ENCODE data around the gene MXD3.
"Not testable (repeated sequence)": the region's sequence is repeated elsewhere in the genome, so short reads cannot be mapped to it uniquely, and the experiment has no call there.

The MXD3 gene, protein sequence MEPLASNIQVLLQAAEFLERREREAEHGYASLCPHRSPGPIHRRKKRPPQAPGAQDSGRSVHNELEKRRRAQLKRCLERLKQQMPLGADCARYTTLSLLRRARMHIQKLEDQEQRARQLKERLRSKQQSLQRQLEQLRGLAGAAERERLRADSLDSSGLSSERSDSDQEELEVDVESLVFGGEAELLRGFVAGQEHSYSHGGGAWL

DNA sequence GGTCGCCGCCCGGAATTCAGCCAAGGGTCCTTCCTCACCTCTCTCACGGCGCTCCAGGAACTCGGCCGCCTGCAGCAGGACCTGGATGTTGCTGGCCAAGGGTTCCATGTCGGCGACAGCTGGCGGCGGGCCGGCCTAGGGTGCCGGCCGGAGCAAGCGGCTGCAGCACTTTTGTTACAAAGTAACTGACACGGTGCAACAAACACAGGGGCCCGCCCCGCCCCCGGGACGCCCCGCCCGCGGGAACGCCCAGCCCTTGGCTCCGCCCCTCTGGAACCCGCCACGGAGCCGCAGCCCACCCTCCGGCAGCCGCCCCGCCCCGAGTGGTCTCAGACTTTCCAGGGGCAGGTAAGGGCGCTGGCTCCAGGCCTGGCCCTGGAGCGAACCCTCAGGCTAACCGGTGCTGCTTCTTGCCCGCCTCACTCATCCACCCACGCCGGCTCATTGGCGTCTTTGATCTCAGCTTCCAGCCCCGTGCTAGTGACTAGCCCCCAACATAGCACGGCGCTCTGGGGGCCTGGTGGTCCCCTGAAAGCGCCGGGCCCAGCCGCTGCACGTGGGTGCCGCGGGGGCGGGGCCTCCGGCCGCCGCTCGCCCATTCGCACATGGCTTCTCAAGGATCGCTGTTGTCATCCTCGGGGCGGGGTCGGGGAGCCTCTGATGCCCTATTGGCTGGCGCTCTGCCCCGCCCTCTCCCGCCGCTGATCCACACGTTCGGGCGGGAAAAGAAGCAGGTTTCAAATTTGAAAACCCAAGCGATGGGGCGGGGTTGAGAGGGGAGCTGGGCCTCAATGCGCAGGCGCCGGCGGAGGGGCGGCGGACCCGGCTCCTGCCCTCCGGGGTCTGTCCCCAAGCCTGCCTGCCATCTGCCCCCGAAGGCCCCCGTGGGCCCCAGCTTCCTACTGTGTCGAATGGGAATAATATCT is at the start of gene MXD3:
Gene MXD3 (minus strand): TSS at position 176 of the 926 bp plus-strand sequence. CDS start 68 bp downstream, at position 108.
- DNase-seq = peak; percentile 55

DNA sequence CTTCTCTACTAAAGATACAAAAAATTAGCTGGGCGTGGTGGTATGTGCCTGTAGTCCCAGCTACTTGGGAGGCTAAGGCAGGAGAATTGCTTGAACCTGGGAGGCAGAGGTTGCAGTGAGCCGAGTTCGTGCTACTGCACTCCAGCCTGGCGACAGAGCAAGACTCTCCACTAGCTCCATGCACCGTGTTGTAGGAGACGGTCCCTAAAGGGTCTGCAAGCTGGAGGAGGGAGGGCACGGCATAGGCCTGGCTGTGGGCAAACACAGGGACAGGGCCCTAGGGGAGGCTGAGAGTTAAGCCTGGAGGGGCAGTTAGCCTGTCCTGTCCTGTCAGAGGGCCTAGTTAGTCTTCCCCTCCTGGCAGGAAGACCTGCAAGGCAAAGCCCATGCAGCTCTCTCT is 49.0 kb upstream of the MXD3 start:
- DNase-seq = not testable (repeated sequence)

DNA sequence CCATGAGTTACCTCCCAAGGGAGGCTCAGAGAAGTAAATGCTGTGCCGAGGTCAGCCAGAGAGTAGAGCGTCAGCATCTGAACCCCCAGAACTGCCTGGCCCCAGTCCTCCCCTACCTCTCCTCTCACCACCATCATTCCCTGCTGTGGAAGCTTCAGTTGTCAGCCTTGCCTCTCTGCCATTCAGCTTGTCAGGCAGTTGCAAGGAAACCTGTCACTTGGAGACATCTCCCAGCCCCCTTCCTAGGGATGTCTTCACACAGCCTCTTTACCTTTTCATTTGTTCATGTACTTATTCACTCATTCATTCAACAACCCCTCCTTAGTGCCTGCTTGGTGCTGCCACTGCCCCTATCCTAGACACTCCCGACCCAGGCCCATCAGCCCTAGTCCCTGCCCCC is 48.2 kb upstream of the MXD3 start:
- no peak for DNase-seq

DNA sequence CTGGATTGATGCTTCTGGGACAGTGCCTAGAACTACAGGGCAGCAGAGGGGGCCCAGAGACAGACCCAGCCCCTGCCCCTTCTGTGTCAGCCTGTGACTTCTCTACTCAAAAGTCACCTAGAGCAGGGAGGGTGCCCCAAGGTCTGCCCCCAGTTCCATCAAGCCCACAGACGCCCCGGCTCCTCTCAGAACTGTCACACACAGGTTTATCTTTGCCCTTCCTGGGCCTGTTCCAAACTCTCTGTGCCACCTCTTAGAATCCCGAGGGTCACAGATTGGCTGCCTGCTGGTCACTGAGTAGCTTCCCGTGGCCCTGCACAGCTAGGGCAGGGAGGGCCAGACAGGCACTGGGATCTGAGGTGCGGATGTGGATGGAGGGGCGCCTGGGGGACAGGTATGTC is 47.8 kb upstream of the MXD3 start:
- DNase-seq = no peak

DNA sequence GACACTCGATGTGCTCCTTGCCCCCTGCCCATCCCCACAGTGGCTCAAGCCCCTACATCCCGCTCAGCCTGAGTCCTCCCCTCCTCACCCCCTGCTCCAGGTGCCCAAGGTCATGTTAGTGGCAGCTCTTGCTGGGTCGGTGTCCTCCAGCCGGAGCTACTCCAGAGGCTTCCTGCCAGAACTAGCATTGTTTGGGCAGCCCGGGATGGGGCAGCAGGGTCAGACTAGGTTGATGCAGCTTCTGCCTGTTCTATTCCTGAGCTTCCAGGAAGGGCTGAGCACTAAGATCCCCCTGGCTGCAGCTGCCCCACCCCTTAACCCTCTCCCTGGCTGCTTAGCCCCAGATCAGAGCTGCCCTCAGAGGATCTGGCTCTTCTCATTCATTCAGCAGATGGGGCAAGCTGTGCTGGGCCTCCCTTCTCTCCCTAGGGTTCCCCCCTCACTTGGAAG is 46.7 kb upstream of the MXD3 start:
- DNase-seq = no peak

DNA sequence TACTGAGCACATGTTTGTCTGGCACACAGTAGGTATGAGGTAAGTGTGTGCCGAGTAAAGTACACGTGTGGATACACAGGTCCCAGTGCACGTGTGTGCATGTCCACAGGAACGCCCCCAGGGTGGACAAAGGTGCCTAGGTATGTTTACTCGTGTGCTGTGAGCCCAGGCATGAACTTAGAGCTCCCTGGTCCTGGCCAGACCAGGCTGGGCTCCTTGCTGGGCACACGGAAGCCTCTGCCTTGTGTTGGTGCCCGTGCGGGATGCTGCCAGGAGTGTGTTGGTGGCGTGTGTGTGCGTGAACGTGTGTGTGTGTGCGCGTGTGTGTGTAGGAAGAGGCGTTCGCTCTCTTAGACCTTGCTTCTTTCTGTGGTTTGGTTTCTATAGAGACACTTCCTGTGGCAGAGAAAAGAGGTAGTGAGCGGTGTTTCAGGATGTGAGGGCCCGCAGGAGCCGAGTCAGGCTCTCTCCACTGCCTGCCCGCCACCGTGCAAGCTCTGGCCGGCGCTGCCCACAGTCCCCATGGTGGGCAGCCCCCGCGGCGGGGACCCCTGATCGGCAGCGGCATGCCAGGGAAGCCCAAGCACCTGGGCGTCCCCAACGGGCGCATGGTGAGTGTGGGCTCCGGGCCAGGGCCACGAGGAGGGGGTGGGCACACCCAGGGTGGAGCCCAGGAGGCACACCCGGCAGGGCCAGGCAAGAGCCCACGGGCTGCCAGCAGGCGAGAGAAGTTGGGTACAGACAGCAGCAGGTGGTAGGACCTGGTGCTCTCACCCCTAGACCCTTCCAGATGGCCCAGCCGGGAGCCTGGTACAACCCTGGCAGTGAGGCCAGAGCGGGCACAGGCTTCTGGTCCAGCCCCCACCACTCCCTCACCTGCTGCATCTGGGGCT is 46.0 kb upstream of the MXD3 start, which contains the start of gene RGS14:
Gene RGS14 (plus strand): TSS at position 466 of the 893 bp plus-strand sequence. CDS start 101 bp downstream, at position 567.
- DNase-seq = no peak

DNA sequence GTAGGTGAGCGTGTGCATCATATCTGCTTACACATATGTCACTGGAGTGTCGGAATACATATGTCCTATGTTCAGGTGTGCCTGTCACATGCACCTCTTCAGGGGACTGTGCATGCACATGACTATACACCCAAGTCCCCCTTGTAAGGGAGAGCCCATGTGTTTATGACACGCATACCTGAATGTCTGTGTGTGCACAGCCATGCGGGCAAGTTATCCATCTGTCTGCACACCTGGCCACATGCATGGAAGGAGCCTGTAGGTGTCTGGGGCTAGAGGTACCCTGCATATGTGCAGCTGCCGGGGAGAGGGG is 45.4 kb upstream of the MXD3 start:
- no peak for DNase-seq

DNA sequence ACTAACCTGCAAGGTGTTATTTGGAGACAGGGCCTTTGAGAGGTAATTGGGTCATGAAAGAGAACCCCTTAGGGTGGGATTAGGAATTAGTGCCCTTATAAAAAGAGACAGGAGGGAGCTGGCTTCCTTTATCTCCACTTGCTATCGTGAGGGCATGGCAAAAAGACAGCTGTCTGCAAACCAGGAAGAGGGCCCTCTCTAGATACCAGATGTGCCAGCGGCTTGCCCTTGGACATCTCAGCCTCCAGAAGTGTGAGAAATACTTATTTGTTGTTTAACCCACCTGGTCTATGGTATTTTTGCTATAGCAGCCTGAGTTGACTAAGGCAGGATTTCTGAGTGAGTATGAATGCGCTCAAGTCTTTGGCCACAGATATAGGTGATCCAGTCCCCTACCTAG is 45.0 kb upstream of the MXD3 start:
- no peak for DNase-seq

DNA sequence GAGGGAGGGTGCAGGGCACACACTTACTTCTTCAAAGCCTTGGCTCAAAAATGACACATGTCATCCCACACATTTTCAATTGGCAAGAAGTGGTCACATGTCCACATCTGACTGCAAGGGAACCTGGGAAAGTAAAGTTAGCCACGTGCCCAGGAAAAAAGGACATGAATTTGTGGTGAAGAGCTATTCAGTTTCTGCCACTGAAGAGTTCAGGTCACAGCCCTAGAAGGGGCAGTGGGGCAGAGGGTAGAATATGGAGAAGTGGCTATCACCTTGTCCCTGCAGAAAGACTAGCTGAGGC is 44.1 kb upstream of the MXD3 start:
- no peak for DNase-seq

DNA sequence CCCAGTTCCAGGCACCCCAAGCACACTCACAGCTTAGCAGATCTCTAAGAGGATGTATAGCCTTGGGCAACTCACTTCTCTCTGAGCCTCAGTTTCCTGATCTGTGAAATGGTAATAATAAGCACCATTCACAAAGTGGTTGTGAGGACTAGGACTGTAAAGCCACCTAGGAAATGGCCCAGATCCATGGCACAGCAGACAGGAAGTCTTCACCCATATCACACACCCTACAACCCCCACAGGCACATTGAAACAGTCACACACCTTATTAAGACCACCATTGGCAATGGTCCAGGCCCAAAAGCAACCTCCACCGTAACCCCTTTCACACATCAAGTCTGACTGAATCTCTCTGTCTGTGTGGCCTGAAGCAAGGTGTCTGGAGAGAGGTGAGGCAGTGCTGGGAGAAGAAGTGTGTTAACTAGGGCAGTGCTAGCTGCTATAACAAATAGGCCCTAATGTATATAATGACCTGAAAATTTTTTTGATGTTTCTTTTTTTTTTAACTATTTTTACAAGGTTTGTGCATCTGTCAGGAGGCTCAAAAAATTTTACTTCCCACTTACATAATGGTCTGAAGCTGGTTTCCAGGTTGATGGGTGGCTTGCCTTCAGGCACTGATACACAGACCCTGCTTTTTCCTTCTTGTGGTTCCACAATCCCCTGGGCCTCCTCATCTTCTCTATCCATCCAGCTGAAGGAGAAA is 43.6 kb upstream of the MXD3 start:
- no peak for DNase-seq

DNA sequence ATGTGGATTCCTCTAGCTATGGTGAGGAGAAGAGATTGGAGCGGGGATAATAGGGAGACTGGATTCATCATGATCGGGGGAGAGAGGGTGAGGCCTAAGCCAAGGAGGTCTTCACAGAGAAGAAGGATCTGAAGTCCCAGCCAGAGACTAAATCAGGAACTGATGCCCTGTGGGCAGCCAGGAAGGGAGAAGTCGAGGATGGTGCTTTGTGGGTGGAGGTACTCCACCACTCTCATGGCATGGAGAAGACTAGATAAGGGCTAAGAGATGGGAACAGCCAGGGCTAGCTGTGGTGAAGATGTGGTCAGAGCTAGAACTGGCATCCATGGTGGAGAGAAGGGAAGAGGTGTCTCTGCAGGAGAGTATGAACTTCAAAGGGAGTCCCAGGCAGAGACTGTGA is 43.0 kb upstream of the MXD3 start:
- no peak for DNase-seq

DNA sequence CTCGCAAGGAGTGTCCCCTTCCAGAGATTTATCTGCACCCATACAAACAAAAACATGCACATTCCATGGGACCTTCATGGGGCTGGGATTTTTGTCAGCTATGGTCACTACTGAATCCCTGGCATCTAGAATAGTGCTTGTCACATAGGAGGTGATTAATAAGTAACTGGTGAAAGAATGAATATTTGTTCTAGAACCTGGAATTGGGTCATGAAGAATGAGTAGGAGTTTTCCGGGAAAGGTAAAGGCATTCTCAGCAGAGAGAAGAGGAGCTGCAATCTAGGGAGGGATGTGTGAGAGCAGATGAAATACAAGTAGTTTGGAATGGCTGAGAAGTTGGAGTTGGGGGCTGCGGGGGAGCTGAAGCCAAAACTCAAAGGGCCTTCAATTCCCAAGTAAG is 42.6 kb upstream of the MXD3 start:
- DNase-seq = no peak

DNA sequence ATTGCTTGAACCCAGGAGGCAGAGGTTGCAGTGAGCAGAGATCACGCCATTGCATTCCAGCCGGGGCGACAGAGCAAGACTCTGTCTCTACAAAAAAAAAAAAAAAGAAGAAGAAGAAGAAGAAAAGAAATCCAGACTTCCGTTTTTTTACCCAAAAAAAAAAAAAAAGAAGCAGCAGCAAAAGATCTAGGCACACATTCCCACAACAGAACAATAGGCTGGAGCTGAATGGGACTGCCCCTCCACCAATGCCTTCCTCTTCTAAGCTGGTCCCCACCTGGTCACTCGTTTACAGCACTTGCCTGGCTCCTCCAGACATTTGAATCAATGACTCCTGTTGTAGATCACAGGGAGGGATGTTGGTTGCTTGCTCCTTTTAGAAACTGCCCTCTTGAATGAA is 41.4 kb upstream of the MXD3 start:
- no peak for DNase-seq

DNA sequence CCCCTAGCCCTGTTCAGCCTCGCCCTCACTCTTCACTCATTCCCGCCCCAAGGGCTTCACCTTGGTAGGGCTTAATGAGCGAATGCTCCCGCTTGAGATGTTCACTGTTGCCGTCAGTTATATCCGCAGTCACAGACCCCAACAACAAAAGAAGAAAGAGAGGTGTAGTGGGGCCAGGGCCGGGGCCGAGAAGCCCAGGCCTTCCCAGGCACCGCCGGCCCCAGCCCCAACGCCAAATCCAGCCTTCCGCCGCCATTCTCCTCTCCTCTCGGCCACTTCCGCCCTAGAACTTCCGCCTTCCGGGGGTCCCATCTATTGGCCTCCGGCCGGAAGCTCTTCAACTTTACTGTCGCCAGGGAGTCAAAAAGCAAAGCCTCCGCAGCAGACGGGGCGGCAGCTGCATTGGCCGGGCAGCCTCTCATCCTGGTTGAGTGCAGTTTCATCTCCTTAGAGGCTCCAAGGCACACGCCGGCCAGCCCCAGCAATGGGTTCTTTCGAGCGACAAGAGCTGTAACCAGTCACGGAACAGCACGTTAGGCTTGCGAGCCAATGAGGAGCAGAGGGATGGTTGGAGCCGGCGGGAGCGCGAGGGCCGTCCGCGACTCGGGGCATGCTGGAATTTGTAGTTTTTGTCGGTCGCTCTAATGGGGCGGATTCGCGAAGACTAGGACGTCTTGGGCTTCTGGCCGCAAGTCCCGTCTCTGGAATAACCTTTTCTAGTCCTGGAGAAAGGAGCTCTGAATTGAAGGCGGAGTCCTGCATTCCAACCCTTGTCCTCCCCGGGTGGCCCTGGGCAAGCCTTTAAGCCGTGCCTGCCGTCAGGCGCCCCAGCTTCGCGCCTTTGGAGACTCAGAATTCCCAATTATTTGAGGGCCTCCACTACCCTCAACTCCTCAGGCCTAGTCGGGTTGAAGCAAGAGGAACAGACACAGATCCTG is 40.0 kb upstream of the MXD3 start, which contains the start of gene LMAN2:
Gene LMAN2 (minus strand): TSS at position 277 of the 938 bp plus-strand sequence. CDS start 21 bp downstream, at position 256.
- peak; percentile 61 for DNase-seq

DNA sequence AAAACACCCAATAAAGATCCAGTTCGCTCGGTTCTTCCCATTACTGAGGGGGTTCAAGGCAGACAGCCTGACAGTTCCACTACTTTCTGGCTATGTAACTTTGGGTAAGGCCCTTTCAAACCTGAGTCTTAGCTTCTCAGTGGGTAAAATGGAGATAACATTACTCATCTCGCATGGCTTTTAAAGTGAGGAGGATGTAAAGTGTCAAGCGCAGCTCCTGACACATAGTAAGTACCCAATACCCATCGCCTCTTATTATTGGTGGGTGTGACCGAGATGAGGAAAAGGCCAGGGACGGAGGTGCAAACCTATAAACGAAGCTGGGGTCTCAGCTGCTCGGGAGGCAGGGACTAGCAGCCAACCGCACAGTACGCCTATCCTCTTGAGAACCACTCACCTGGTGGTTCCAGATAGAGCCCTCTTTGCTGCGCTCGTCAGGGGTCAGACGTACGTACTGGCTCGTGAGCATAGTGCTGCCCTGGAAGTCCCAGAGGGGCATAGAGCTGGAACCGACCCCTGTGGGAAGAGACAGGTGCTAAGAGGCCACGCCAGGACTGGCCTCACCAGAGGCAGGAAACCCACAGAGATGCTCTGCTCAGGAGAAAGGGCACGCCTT is 39.2 kb upstream of the MXD3 start:
- DNase-seq = no peak

DNA sequence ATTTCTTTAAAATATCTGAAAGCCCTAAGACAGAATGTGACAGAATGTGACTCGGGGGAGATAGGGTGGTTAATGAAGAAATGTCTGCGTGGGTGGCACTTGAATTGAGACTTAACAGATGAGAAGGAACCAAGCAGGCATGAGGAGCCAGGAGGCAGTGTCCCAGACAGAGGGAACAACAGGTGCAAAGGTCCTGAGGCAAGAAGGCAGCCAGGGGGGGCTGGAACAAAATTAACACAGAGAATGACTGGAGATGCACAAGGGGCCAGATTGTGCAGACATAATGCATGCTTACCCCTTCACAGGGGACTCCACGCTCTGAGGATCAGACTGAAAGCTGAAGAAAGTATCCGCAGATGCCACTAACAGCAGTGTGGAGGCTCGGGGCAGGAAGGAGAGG is 38.1 kb upstream of the MXD3 start:
- no peak for DNase-seq

DNA sequence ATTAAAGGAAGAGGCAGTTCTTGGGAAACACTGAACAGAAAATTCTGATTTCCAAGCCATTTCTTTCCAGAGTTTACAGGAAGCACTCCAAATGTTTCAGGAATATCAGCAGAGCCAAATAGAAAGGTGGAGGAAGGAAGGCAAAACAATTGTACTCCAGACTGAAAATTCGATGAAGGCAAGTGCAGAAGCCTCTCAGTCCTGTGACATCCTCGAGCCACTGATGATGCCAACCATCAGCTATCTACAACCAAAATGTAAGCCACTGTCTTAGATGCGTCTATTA is 37.6 kb upstream of the MXD3 start:
- no peak for DNase-seq

DNA sequence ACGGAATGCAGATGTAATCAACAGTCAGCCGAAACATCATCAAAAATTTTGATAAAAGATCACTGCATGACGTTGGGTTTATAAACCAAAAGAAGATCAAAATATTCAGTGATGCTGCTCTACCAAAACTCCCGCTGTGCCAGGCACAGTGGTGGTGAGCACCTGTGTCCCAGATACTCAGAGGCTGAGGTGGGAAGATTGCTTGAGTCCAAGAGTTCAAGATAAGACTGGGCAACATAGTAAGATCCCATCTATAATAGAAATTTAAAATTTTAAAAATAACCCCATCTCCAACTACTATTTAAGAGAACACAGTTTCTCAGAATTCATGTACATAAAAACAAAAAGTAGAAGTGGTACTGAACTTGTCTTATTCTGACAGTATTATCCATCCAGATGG is 36.0 kb upstream of the MXD3 start:
- DNase-seq = no peak

DNA sequence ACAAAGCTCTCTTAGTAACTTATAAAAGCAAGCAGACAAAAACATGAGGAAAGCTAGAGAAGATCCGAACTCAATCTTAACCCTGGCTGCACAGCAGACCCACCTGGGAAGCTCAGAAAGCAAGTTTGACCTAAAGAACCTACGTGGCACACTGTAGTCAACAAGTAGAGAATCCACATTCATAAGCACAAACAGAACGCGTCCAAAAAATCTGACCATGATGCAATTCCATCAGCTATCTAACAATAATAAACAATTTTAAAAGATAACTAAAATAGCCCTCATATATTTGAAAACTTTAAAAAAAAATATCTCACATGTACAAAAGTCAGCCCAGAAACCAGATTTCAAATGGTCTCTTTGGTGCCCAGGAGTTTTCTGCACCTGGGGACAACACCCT is 35.1 kb upstream of the MXD3 start:
- DNase-seq = no peak

DNA sequence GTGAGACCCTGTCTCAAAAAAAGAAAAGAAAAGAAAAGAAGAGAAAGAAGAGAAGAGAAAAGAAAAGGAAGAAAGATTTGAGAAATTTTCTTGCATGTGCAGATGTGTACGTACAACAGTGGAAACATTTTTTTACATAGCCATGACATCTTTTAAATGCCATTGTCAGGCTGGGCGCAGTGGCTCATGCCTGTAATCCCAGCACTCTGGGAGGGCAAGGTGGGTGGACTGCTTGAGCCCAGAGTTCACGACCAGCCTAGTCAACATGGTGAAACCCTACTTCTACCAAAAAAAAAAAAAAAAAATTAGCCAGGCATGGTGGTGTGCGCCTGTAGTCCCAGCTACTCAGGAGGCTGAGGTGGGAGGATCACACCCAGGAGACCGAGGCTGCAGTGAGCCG is 33.2 kb upstream of the MXD3 start:
- DNase-seq = no peak

DNA sequence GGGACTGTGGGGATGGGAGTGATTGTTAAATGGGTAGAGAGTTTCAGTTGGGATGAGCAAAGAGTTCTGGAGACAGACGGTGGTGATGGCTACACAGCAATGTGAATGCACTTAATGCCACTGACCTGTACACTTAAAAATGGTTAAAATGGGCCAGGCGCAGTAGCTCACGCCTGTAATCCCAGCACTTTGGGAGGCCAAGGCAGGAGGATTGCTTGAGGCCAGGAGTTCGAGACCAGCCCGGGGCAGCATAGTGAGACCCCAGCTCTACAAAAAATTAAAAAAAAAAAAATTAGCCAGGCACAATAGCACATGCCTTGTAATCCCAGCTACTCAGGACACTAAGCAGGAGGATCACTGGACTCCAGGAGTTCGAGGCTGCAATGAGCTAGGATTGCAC is 32.1 kb upstream of the MXD3 start:
- DNase-seq = no peak

Data from NCI-H1436 treated with DMSO at 0.1 percent for 48 hours (cell line).